Esophagus muscularis mucosa (tissue), 4 donors: ENCODE measurements around the gene MPPED1. TPM values are rescaled to one million over a fixed set of nuclear protein-coding genes. Genes with fewer than 3 reads are reported as not detected.

ENCODE experiments used
- DNase-seq: peaks from one replicate; pipeline ENCODE4 v3.0.0-alpha.2; 2017; ENCODE audit errors: extremely low spot score
- H3K27ac ChIP-seq, 4 donors: fragments of 200-600 bp; sonication (generic); replicated peaks in 1 of 4; 1 replicate in 3 of 4; 2 replicates in 1 of 4; pipeline ENCODE4 v1.5.1; 2016 to 2019; ENCODE audit warnings: mild to moderate bottlenecking in 1 of 4
- H3K27me3 ChIP-seq, 4 donors: fragments of 200-600 bp; sonication (generic); one replicate each; pipeline versions ENCODE4 v1.5.1 to v1.6.0; 2016 to 2019
- H3K36me3 ChIP-seq, 4 donors: fragments of 200-600 bp; sonication (generic); one replicate each; pipeline ENCODE4 v1.5.1; 2016 to 2019
- H3K4me1 ChIP-seq, 4 donors: fragments of 200-600 bp; sonication (generic); one replicate each; pipeline ENCODE4 v1.5.1; 2016 to 2019
- H3K4me3 ChIP-seq, 4 donors: fragments of 200-600 bp; sonication (generic); 1 replicate in 2 of 4; 2 replicates in 2 of 4; pipeline ENCODE4 v1.5.1; 2016 to 2019; ENCODE audit warnings: mild to moderate bottlenecking in 4 of 4, moderate library complexity in 1 of 4
- H3K9me3 ChIP-seq, 4 donors: fragments of 200-600 bp; sonication (generic); 1 replicate in 3 of 4; 2 replicates in 1 of 4; pipeline ENCODE4 v1.5.1; 2016 to 2019
- CTCF ChIP-seq, 3 experiments: fragments of 200-600 bp in 2 of 3; fragments of 450-650 bp in 1 of 3; sonication (generic) in 2 of 3; IDR thresholded peaks; one replicate each; pipeline ENCODE4 v1.5.1; 2017 to 2019; ENCODE audit warnings: antibody characterized with exemption in 3 of 3, mild to moderate bottlenecking in 2 of 3, moderate library complexity in 1 of 3
- EP300 ChIP-seq: sonication (generic); formaldehyde crosslinking; IDR thresholded peaks from one replicate; pipeline ENCODE4 v1.6.1; 2017; ENCODE audit warnings: antibody characterized with exemption
- POLR2A ChIP-seq: fragments of 450-650 bp; IDR thresholded peaks from one replicate; pipeline ENCODE4 v1.6.1; 2017; ENCODE audit warnings: antibody characterized with exemption, moderate library complexity, mild to moderate bottlenecking, low read depth
- POLR2AphosphoS5 ChIP-seq, 2 donors: sonication (generic); formaldehyde crosslinking; IDR thresholded peaks; one replicate each; pipeline ENCODE4 v1.6.1; 2017; ENCODE audit warnings: antibody characterized with exemption in 2 of 2
- WGBS: methylation state at CpG from one replicate; pipeline ENCODE4 v1.1.5; 2018; 5-methylcytosine and 5-hydroxymethylcytosine counted together
- intact Hi-C: fragments of 100-400 bp; cut with DNase I; formaldehyde crosslinking; loops from one replicate; pipeline ENCODE4 v1.15.1; 2023
- total RNA-seq, 4 donors: library from RNA; depleted of rRNA; stranded (reverse); fragments of >200 nt; gene quantifications; one replicate each; pipeline versions ENCODE4 v1.1.0 to v1.2.1, GENCODE V29; 2016

MPPED1 gene
- total RNA-seq, 4 donors from 2014 or later: not detected

- TF ChIP-seq POLR2A (no peak), POLR2AphosphoS5 (IDR thresholded peaks at IDR 0.05) (no peak), EP300 (no peak), CTCF (IDR thresholded peaks at IDR 0.05) (no peak)
Measured at GRCh38 chr22:43424201-43424600, 12.4 kb downstream of the MPPED1 start.

GRCh38 chr22:43424666-43425630 is 13.1 kb downstream of the MPPED1 start:
- WGBS: 61% methylated on average over 22 of the region's 39 CpGs
- intact Hi-C loops: no loop called here
- Histone ChIP-seq H3K27ac (no peak overlapping the region), H3K4me3 (no peak overlapping the region), H3K4me1 (peaks cover 0 to 6% (median 0%) of the 10 kb centered on the region in 4 donors), H3K9me3 (no peaks in the 10 kb centered on the region), H3K36me3 (no peaks in the 10 kb centered on the region), H3K27me3 (peaks cover 0 to 88% (median 6%) of the 10 kb centered on the region in 4 donors)
- TF ChIP-seq POLR2A (no peak), EP300 (no peak), POLR2AphosphoS5 (IDR thresholded peaks at IDR 0.05) (no peak), CTCF (IDR thresholded peaks at IDR 0.05) (no peak)
- no peak for DNase-seq

More at GRCh38 chr22:43424201-43424600, 12.4 kb downstream of the MPPED1 start:
- Histone ChIP-seq H3K27ac (no peak overlapping the region), H3K9me3 (no peaks in the 10 kb centered on the region), H3K36me3 (no peaks in the 10 kb centered on the region), H3K4me3 (no peak overlapping the region), H3K27me3 (peaks cover 0 to 88% (median 6%) of the 10 kb centered on the region in 4 donors), H3K4me1 (peaks cover 0 to 6% (median 0%) of the 10 kb centered on the region in 4 donors)
- no peak for DNase-seq
- intact Hi-C loops: no loop called here
- 78% methylated on average over 7 of the region's 7 CpGs for WGBS

GRCh38 chr22:43425976-43426785 is 14.4 kb downstream of the MPPED1 start:
- Histone ChIP-seq H3K4me3 (no peak overlapping the region), H3K27me3 (peaks cover 0 to 88% (median 6%) of the 10 kb centered on the region in 4 donors), H3K27ac (no peak overlapping the region), H3K36me3 (no peaks in the 10 kb centered on the region), H3K9me3 (no peaks in the 10 kb centered on the region), H3K4me1 (peaks cover 0 to 6% (median 0%) of the 10 kb centered on the region in 4 donors)
- WGBS: 94% methylated on average over 8 of the region's 22 CpGs
- TF ChIP-seq CTCF (IDR thresholded peaks at IDR 0.05) (no peak), POLR2A (no peak), POLR2AphosphoS5 (IDR thresholded peaks at IDR 0.05) (no peak), EP300 (no peak)
- no peak for DNase-seq
- intact Hi-C loops: no loop called here

GRCh38 chr22:43426816-43427215 is 15.0 kb downstream of the MPPED1 start:
- peaks cover 0 to 86% (median 6%) of the 10 kb centered on the region in 4 donors for H3K27me3 ChIP-seq
- 69% methylated on average over 7 of the region's 7 CpGs for WGBS
- DNase-seq: no peak

More at GRCh38 chr22:43426816-43427215, 15.0 kb downstream of the MPPED1 start:
- Histone ChIP-seq H3K4me1 (peaks cover 0 to 6% (median 0%) of the 10 kb centered on the region in 4 donors), H3K4me3 (no peak overlapping the region), H3K36me3 (no peaks in the 10 kb centered on the region), H3K9me3 (no peaks in the 10 kb centered on the region), H3K27ac (no peak overlapping the region)
- intact Hi-C loops: no loop called here
- TF ChIP-seq POLR2AphosphoS5 (IDR thresholded peaks at IDR 0.05) (no peak), CTCF (IDR thresholded peaks at IDR 0.05) (no peak), EP300 (no peak), POLR2A (no peak)
